ENCODE measurements around the gene PEDS1. TPM values are rescaled to one million over a fixed set of nuclear protein-coding genes. Genes with fewer than 3 reads are reported as not detected.

The PEDS1 gene
- total and polyA plus RNA-seq, 2 of the 8 experiments (the other 6 are each of a cell fraction or from before 2014, with no cell fraction given), result 28.9 to 75.9 TPM

- Histone ChIP-seq H3K79me1 (ENCODE audit: low read depth, low read length) (no peaks in the 10 kb centered on the region; the same call in 1 of the 2 replicates), H4K8ac (ENCODE audit: extremely low read depth, insufficient read depth, low read length) (peak overlapping the region; percentile 7; the same call in 1 of the 2 replicates), H4K5ac (ENCODE audit: insufficient read length, low read depth, low read length) (no peak overlapping the region), H2BK12ac (ENCODE audit: low read depth, low read length) (no peak overlapping the region), H2BK20ac (ENCODE audit: low read length) (no peak overlapping the region), H4K20me1 (replicated peaks in 1 of 2; ENCODE audit: control insufficient read depth in 1 of 2, insufficient read depth in 2 of 2, low read length in 2 of 2) (no peaks in the 10 kb centered on the region), H3K27me3 (replicated peaks in 1 of 4; ENCODE audit: control insufficient read depth in 3 of 4, extremely low read depth in 1 of 4, insufficient read depth in 3 of 4, low read length in 3 of 4) (no peaks in the 10 kb centered on the region), H3K14ac (ENCODE audit: insufficient read length) (no peak overlapping the region), H2BK5ac (ENCODE audit: low read depth, low read length) (no peak overlapping the region), H2BK15ac (ENCODE audit: low read length) (no peak overlapping the region; the same call in 1 of the 2 replicates), H3K23ac (ENCODE audit: insufficient read length) (no peak overlapping the region), H2AFZ (ENCODE audit: low read length) (peak overlapping the region; percentile 1; the same call in 1 of the 2 replicates), H3K79me2 (ENCODE audit: control insufficient read depth in 1 of 2, insufficient read depth in 2 of 2, low read length in 2 of 2) (peaks cover 9 to 24% of the 10 kb centered on the region in 2 experiments), H3K4me2 (ENCODE audit: insufficient read depth in 1 of 2, low read depth in 2 of 2, low read length in 2 of 2) (peak overlapping the region; percentile 77 to 97), H3K56ac (replicated peaks; ENCODE audit: insufficient read length, low read depth, low read length) (no peak overlapping the region), H2BK120ac (replicated peaks; ENCODE audit: low read depth, low read length) (no peak overlapping the region), H3K9me3 (ENCODE audit: insufficient read depth in 2 of 2, low read depth in 1 of 2, low read length in 1 of 2) (no peaks in the 10 kb centered on the region), H3K23me2 (ENCODE audit: low read depth, low read length) (peaks cover 10% of the 10 kb centered on the region), H3K4me1 (replicated peaks in 1 of 4; ENCODE audit: control insufficient read depth in 3 of 4, insufficient read depth in 4 of 4, low read length in 3 of 4) (peaks cover 2 to 14% (median 6%) of the 10 kb centered on the region in 4 experiments; a peak in 6 of 7 replicates), H3K9ac (replicated peaks in 1 of 4; ENCODE audit: extremely low read depth in 1 of 4, low read depth in 3 of 4, low read length in 3 of 4) (peak overlapping the region in 1 of 4 experiments; percentile 8; a peak in 1 of 7 replicates), H3K36me3 (ENCODE audit: control insufficient read depth in 2 of 4, insufficient read depth in 4 of 4, low read length in 3 of 4) (no peaks in the 10 kb centered on the region), H3K4ac (replicated peaks; ENCODE audit: insufficient read length, low read depth, low read length) (no peak overlapping the region), H3K18ac (ENCODE audit: extremely low read depth, low read length) (no peak overlapping the region), H4K91ac (replicated peaks; ENCODE audit: insufficient read length, low read length) (no peak overlapping the region), H3K27ac (ENCODE audit: low read depth, low read length) (no peak overlapping the region), H2AK5ac (ENCODE audit: low read depth, low read length) (no peak overlapping the region; the same call in 1 of the 2 replicates), H3K4me3 (ENCODE audit: extremely low read depth in 1 of 4, insufficient read depth in 2 of 4, low read depth in 3 of 4, low read length in 4 of 4) (peak overlapping the region in 3 of 4 experiments; percentile 1 to 84 (median 74); a peak in 4 of 8 replicates)
- FAIRE-seq (no peak), DNase-seq (ENCODE audit: low read depth in 1 of 2, low spot score in 2 of 2) (no peak)
- CTCF ChIA-PET (ENCODE audit: partially characterized antibody), result interaction anchor here (0.7 to 13.0 kb wide), 15 partner anchors 11 to 454 kb away, joined by 3 to 208 read pairs (median 4); partner anchors contain the start of gene PEDS1
- POLR2A ChIA-PET (ENCODE audit: partially characterized antibody), result interaction anchor here (0.9 to 8.7 kb wide), 9 partner anchors 9 to 81 kb away, joined by 3 to 87 read pairs (median 4); partner anchors contain the start of genes CEBPB and PEDS1
- 86% methylated on average over 19 of the region's 19 CpGs; no CpG with 5 or more reads in 1 of the 2 experiments for WGBS, 2 experiments (ENCODE audit: extremely low coverage in 1 of 2, insufficient coverage in 1 of 2, insufficient read length in 1 of 2, insufficient replicate concordance in 2 of 2, low coverage in 1 of 2, low lambda C conversion rate in 2 of 2, missing lambda C conversion rate in 1 of 2)
- no peak for TF ChIP-seq GABPA (IDR thresholded peaks at IDR 0.05; ENCODE audit: borderline replicate concordance, insufficient read depth, low read length)
- TF ChIP-seq POLR2A (IDR thresholded peaks at IDR 0.05; ENCODE audit: control extremely low read depth in 1 of 2, low read depth in 2 of 2, low read length in 2 of 2), result no peak
- TF ChIP-seq CBX8 (IDR thresholded peaks at IDR 0.05; ENCODE audit: borderline replicate concordance, low read depth, low read length), result no peak
- no peak for TF ChIP-seq SIX5 (IDR thresholded peaks at IDR 0.05; ENCODE audit: low read depth, low read length)
- no peak for TF ChIP-seq ATF2 (IDR thresholded peaks at IDR 0.05; ENCODE audit: low read length)
- TF ChIP-seq, protein P1, sequence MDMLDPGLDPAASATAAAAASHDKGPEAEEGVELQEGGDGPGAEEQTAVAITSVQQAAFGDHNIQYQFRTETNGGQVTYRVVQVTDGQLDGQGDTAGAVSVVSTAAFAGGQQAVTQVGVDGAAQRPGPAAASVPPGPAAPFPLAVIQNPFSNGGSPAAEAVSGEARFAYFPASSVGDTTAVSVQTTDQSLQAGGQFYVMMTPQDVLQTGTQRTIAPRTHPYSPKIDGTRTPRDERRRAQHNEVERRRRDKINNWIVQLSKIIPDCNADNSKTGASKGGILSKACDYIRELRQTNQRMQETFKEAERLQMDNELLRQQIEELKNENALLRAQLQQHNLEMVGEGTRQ (IDR thresholded peaks at IDR 0.05; ENCODE audit: low read length), result no peak
- no peak for TF ChIP-seq EP300 (IDR thresholded peaks at IDR 0.05; ENCODE audit: borderline replicate concordance in 1 of 2, low read depth in 2 of 2, low read length in 2 of 2)
- no peak for TF ChIP-seq PHF8 (conservative IDR thresholded peaks at IDR 0.05; ENCODE audit: low read depth, low read length)
Observed at GRCh38 chr20:50116368-50116999, 37.0 kb downstream of the PEDS1 start.
